Activated naive CD8-positive, alpha-beta T cell treated with anti-CD3 and anti-CD28 coated beads for 36 hours (primary cell): ENCODE results near the gene PLA2G2C. TPM values are rescaled to one million over a fixed set of nuclear protein-coding genes. Genes with fewer than 3 reads are reported as not detected.
A peak's percentile ranks its signal among the peaks of the same experiment; 100 is the strongest.
"Not testable (repeated sequence)": the region's sequence is repeated elsewhere in the genome, so short reads cannot be mapped to it uniquely, and the experiment has no call there.

ENCODE experiments used
- DNase-seq: peaks from one replicate; pipeline ENCODE4 v3.0.0; 2021
- H3K27ac Mint-ChIP-seq: one replicate; pipeline ENCODE4 v1.8.0; 2022; ENCODE audit warnings: mild to moderate bottlenecking, moderate library complexity, mixed read lengths
- H3K27me3 Mint-ChIP-seq: one replicate; pipeline ENCODE4 v1.8.0; 2022; ENCODE audit warnings: mild to moderate bottlenecking, mixed read lengths
- H3K36me3 Mint-ChIP-seq: one replicate; pipeline ENCODE4 v1.8.0; 2021; ENCODE audit warnings: mild to moderate bottlenecking, mixed read lengths
- H3K4me1 Mint-ChIP-seq: one replicate; pipeline ENCODE4 v1.8.0; 2021; ENCODE audit warnings: mixed read lengths
- H3K4me3 Mint-ChIP-seq: one replicate; pipeline ENCODE4 v1.8.0; 2022; ENCODE audit warnings: mild to moderate bottlenecking, moderate library complexity, mixed read lengths
- H3K9me3 Mint-ChIP-seq: one replicate; pipeline ENCODE4 v1.8.0; 2022; ENCODE audit warnings: mixed read lengths
- total RNA-seq, 2 experiments: library from RNA; stranded (reverse); gene quantifications; one replicate each; pipeline ENCODE4 v1.2.3, GENCODE V29; 2021

Gene PLA2G2C, protein sequence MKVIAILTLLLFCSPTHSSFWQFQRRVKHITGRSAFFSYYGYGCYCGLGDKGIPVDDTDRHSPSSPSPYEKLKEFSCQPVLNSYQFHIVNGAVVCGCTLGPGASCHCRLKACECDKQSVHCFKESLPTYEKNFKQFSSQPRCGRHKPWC
- not detected for total RNA-seq

DNA sequence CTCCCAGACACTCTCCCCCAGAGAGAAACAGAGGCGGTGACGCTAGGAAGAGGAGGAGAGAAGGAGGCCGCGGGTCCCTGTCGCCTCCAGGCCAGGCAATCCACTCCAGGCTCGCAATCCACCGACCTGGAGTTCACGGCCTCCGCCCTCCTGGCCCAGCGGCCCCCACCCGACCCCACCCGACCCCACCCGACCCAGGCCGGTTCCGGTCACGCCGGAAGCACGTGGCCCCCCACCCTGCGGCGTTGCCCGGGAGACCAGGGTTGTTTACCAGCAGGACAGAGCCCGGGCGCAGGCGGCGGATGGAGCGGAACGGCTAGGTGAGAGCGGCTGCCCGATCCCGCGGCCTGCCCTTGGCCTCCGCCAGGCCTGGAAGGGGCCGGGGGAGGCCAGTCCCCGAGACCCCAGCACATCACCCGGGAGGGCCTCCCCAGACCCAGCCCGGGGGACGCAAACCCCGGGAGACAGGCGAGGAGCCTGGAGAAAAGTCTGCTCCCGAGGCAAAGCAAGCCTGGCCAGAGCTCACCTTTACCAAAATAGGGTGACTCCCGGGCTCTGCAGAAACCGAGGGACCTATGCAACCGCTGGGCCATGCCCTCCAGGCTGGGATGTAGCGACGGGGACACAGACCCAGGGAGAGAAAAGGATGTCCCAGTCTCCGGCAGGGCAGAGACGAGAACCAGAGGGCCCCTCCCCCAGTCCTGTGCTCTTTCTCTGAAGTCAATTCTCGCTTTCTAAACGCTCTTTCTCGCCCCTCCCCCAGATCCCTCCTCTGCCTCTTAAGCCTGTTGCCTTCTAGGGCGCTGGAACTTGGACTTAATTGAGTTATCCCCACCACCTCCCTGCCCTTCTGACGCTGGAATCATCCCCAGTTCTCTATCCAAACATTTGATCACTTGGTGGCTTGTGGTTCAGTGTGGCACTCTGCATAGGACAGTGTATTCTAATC lies at the start of gene PLA2G2C, which contains the start of gene UBXN10:
Gene PLA2G2C (minus strand): TSS at position 685 of the 949 bp plus-strand sequence. CDS start 9,155 bp downstream, outside the sequence.
Gene UBXN10 (plus strand): TSS at position 263 of the 949 bp plus-strand sequence. CDS start 4,466 bp downstream, outside the sequence.
- Mint-ChIP-seq H3K4me1 (peaks cover 36% of the 10 kb centered on the region), H3K36me3 (peaks cover 4% of the 10 kb centered on the region), H3K9me3 (no peaks in the 10 kb centered on the region), H3K27ac (peak within 1 kb of the TSS; percentile 89), H3K27me3 (peaks cover 27% of the 10 kb centered on the region), H3K4me3 (peak within 1 kb of the TSS; percentile 80)
- DNase-seq, result peak; percentile 75

DNA sequence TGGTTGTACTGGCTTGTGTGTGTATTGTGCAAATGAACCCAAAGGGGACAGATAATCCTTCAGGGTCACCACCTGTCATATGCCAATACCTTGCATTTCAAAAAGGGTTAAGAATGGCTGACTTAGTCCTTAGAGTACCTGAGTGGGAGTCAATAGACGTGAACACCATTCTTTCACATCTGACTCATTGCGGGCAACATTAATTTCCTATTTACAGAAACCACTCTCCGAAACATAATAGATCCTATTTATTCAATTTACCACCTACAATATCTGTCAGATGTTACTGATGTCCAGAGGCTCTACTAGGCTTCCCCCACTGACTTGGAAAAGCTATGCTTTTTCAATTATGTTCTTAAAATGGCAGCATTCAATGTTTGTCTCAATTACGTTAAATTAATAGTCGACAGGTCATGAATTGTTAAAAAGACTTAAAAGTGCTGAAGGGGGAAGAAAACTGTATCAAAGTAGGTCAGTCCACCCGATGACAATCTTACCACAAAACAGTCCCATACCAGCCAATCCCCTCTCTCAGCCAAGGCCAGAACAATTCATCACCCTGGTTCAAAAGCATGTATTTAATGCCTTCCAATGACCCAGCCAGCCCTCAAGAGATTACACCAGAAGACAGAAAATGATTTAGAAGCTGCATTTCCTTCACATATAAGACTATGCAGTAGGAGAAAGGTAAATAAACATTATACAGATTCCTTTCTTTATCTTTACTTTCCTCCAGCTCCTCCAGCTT lies 48.6 kb upstream of the PLA2G2C start:
- H3K9me3 Mint-ChIP-seq, result no peaks in the 10 kb centered on the region
- no peak overlapping the region for H3K4me3 Mint-ChIP-seq
- H3K4me1 Mint-ChIP-seq, result no peaks in the 10 kb centered on the region
- H3K27me3 Mint-ChIP-seq, result peaks cover 60% of the 10 kb centered on the region
- no peaks in the 10 kb centered on the region for H3K36me3 Mint-ChIP-seq
- H3K27ac Mint-ChIP-seq, result no peak overlapping the region
- DNase-seq, result no peak

GRCh38 chr1:20233866-20234265 lies 47.5 kb upstream of the PLA2G2C start:
- no peak overlapping the region for H3K4me3 Mint-ChIP-seq
- no peaks in the 10 kb centered on the region for H3K9me3 Mint-ChIP-seq
- no peaks in the 10 kb centered on the region for H3K36me3 Mint-ChIP-seq
- DNase-seq, result no peak
- no peak overlapping the region for H3K27ac Mint-ChIP-seq
- H3K27me3 Mint-ChIP-seq, result peaks cover 60% of the 10 kb centered on the region
- no peaks in the 10 kb centered on the region for H3K4me1 Mint-ChIP-seq

DNA sequence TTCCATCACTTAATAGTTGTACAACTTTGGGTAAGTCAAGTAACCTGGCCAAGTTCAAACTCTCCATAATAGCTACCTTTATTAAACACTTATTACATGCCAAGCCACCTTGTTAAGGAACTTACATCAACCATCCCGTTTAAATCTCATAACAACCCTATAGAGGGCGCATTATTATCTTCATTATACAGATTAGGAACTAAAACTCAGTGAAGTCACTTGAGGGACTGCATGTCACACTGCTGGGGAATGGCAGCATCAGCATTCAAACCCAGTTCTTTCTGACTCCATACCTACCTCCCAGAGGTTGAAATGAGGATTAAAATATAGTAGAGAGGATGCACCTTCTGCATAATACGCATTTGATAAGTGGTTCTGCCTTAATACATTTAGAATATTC lies 47.1 kb upstream of the PLA2G2C start:
- no peak overlapping the region for H3K27ac Mint-ChIP-seq
- no peaks in the 10 kb centered on the region for H3K36me3 Mint-ChIP-seq
- H3K4me3 Mint-ChIP-seq, result no peak overlapping the region
- no peak for DNase-seq
- H3K9me3 Mint-ChIP-seq, result no peaks in the 10 kb centered on the region
- no peaks in the 10 kb centered on the region for H3K4me1 Mint-ChIP-seq
- peaks cover 59% of the 10 kb centered on the region for H3K27me3 Mint-ChIP-seq

- peaks cover 65% of the 10 kb centered on the region for H3K27me3 Mint-ChIP-seq
- H3K4me3 Mint-ChIP-seq, H3K9me3 Mint-ChIP-seq, DNase-seq, H3K27ac Mint-ChIP-seq, H3K36me3 Mint-ChIP-seq, H3K4me1 Mint-ChIP-seq: not testable (repeated sequence)
Measured at GRCh38 chr1:20232564-20232963, 46.2 kb upstream of the PLA2G2C start.

- Mint-ChIP-seq H3K27ac (no peak overlapping the region), H3K36me3 (no peaks in the 10 kb centered on the region), H3K4me3 (no peak overlapping the region), H3K9me3 (no peaks in the 10 kb centered on the region), H3K4me1 (no peaks in the 10 kb centered on the region), H3K27me3 (peaks cover 64% of the 10 kb centered on the region)
- no peak for DNase-seq
Measured at GRCh38 chr1:20229171-20229570, 42.9 kb upstream of the PLA2G2C start.

DNA sequence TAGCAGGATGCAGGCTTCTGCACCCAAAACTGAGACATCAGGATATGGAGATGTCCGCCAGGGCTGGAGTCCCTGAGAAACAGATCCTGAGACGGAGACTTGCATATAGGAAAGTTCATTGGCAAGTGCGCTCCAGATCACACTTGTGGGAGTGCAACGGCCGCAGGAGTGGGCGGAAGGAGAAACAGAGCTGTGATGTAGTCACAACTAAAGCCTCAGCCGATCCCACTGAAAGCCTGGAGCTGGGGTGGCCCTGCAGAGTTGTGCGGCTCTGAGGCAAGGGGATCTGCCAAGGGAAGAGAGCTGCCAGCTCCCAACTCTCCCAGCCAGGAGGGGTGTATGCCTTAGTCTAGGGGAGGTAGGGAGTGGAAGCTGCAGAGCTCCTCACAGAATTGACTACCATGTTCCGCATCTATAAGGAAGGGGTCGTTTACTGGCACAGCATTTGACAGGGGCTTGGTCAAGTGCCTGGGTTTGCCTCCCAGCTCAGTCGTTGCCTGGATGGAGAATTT lies 42.1 kb upstream of the PLA2G2C start:
- DNase-seq, result no peak
- Mint-ChIP-seq H3K27me3 (peaks cover 63% of the 10 kb centered on the region), H3K36me3 (no peaks in the 10 kb centered on the region), H3K9me3 (no peaks in the 10 kb centered on the region), H3K4me3 (no peak overlapping the region), H3K4me1 (no peaks in the 10 kb centered on the region), H3K27ac (no peak overlapping the region)

DNA sequence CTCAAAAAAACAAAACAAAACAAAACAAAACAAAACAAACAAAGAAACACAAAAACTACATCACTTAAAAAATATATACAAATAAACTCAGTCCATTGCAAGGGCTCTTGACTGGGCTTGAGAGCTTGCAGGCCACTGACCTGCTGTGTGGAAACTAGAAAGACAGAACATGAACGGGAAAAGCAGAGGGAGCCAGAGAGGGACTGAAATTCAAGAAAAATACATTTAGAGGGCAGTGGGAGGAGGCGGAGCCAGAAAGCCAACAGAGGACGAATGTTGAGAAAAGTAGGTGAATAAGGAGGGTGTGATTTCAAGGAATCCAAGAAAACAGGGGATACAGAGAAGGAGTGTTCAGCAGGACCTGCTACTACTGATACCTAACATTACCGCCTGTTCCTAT lies 41.4 kb upstream of the PLA2G2C start:
- Mint-ChIP-seq H3K36me3 (no peaks in the 10 kb centered on the region), H3K4me1 (no peaks in the 10 kb centered on the region), H3K27me3 (peaks cover 62% of the 10 kb centered on the region), H3K4me3 (no peak overlapping the region), H3K9me3 (no peaks in the 10 kb centered on the region), H3K27ac (no peak overlapping the region)
- DNase-seq, result no peak

DNA sequence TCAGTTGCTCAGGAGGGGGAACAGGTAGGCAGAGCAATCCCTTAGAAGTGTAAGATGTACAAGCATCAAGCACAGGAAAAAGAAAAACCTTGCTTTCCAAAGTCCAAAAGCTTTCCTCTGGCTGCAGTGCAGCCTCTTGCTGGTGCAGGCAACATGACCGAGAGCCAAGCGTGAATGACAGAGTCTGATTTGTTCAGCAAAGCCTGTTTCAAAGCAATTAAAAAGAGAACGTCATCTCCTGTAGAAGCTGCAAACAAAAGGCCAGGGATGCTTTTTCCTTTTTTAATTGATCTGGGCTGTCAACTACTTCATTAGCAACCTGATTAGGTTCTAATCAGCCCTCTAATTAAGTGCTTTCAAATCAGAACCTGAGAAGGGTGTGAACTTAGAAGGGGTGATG lies 38.2 kb upstream of the PLA2G2C start:
- Mint-ChIP-seq H3K9me3 (no peaks in the 10 kb centered on the region), H3K27me3 (peaks cover 55% of the 10 kb centered on the region), H3K4me3 (no peak overlapping the region), H3K36me3 (no peaks in the 10 kb centered on the region), H3K27ac (no peak overlapping the region), H3K4me1 (no peaks in the 10 kb centered on the region)
- DNase-seq, result no peak

- no peak overlapping the region for H3K27ac Mint-ChIP-seq
- H3K4me3 Mint-ChIP-seq, result no peak overlapping the region
- no peak for DNase-seq
- no peaks in the 10 kb centered on the region for H3K9me3 Mint-ChIP-seq
- no peaks in the 10 kb centered on the region for H3K36me3 Mint-ChIP-seq
- no peaks in the 10 kb centered on the region for H3K4me1 Mint-ChIP-seq
- peaks cover 49% of the 10 kb centered on the region for H3K27me3 Mint-ChIP-seq
Measured at GRCh38 chr1:20223551-20224419, 37.5 kb upstream of the PLA2G2C start.

DNA sequence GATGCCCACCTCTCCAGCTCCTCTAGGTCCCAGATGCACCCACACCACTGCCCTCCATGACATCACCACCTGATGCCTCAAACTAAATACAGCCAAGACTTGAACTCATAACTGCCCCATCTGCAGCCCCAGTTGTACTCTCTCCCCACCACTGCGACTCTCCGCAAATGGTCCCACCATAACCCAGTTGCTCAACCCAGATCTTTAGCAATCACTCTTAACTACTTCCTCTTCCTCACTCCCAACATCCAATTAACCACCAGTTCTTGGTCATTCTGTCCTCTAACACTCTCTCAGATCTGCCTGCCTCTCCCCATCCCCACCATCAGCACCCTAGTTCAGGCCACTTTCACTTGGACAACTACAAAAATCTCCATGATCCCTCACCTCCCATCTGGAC lies 36.8 kb upstream of the PLA2G2C start:
- H3K36me3 Mint-ChIP-seq, result no peaks in the 10 kb centered on the region
- no peak overlapping the region for H3K4me3 Mint-ChIP-seq

DNA sequence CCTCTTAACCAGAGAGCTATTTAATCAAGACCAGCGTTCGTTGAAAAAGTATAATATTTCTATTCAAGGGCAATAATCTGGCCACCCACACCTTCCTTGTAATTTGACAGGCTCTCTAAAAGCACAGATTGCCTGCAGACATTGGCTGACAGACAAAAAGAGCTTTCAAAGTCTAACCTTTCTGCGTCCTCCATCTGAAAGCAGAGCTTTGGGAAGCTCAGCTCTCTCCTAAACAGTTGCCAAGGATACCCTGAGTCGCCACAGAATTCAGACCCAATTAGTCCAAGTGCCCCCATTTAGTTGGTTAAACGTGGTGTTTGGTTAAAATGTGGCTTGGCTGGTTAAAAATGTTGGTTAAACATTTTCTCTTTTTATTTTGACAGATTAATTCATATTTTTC lies 33.7 kb upstream of the PLA2G2C start:
- H3K4me3 Mint-ChIP-seq, result no peak overlapping the region

More for the DNA sequence above, 36.8 kb upstream of the PLA2G2C start:
- Mint-ChIP-seq H3K9me3 (no peaks in the 10 kb centered on the region), H3K27me3 (peaks cover 43% of the 10 kb centered on the region), H3K27ac (no peak overlapping the region), H3K4me1 (no peaks in the 10 kb centered on the region)
- DNase-seq, result no peak

DNA sequence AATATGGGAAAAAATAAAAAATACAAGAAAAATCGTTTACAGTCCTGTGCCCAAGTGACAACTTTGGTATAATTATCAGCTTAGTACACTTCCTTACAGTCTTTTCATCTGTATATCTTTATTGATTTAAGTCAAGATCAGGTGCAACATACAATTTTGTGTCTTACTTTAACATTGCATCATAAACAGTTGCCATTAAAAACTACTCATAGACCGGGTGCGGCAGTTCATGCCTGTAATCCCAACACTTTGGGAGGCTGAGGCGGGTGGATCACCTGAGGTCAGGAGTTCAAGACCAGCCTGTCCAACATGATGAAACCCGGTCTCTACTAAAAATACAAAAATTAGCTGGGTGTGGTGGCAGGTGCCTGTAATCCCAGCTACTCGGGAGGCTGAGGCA lies 32.7 kb upstream of the PLA2G2C start:
- H3K4me3 Mint-ChIP-seq, H3K36me3 Mint-ChIP-seq, DNase-seq, H3K4me1 Mint-ChIP-seq, H3K27ac Mint-ChIP-seq, H3K9me3 Mint-ChIP-seq: not testable (repeated sequence)
- peaks cover 26% of the 10 kb centered on the region for H3K27me3 Mint-ChIP-seq

More for the DNA sequence above, 33.7 kb upstream of the PLA2G2C start:
- no peaks in the 10 kb centered on the region for H3K9me3 Mint-ChIP-seq
- H3K27ac Mint-ChIP-seq, result no peak overlapping the region
- H3K4me1 Mint-ChIP-seq, result no peaks in the 10 kb centered on the region
- H3K36me3 Mint-ChIP-seq, result no peaks in the 10 kb centered on the region
- no peak for DNase-seq
- peaks cover 31% of the 10 kb centered on the region for H3K27me3 Mint-ChIP-seq

- Mint-ChIP-seq H3K9me3 (no peaks in the 10 kb centered on the region), H3K27ac (no peak overlapping the region), H3K4me3 (no peak overlapping the region), H3K4me1 (peaks cover 8% of the 10 kb centered on the region), H3K27me3 (peaks cover 32% of the 10 kb centered on the region), H3K36me3 (no peaks in the 10 kb centered on the region)
- no peak for DNase-seq
Measured at GRCh38 chr1:20216574-20216973, 30.3 kb upstream of the PLA2G2C start.
